HEK293T (cell line): ENCODE data around the gene LUC7L2.
"Not testable (repeated sequence)": the region's sequence is repeated elsewhere in the genome, so short reads cannot be mapped to it uniquely, and the experiment has no call there.

Experiments used
- BHLHE40 ChIP-seq: fragments of 450-650 bp; IDR thresholded peaks from 2 replicates; pipeline ENCODE4 v1.6.1; 2016; ENCODE audit warnings: mild to moderate bottlenecking, moderate library complexity, borderline replicate concordance
- ELF4 ChIP-seq: fragments of 450-650 bp; IDR thresholded peaks from 2 replicates; pipeline ENCODE4 v1.6.1; 2017; ENCODE audit warnings: antibody characterized with exemption
- FOXA1 ChIP-seq: fragments of 450-650 bp; IDR thresholded peaks from 2 replicates; pipeline ENCODE4 v1.6.1; 2016; ENCODE audit warnings: mild to moderate bottlenecking
- FOXK2 ChIP-seq: fragments of 450-650 bp; IDR thresholded peaks from 2 replicates; pipeline ENCODE4 v1.6.1; 2016; ENCODE audit warnings: mild to moderate bottlenecking
- FOXM1 ChIP-seq: fragments of 450-650 bp; IDR thresholded peaks from 2 replicates; pipeline ENCODE4 v1.6.1; 2017; ENCODE audit warnings: mild to moderate bottlenecking, borderline replicate concordance
- L3MBTL2 ChIP-seq: fragments of 450-650 bp; conservative IDR thresholded peaks from 2 replicates; pipeline ENCODE4 v1.6.1; 2016; ENCODE audit warnings: mild to moderate bottlenecking
- SP1 ChIP-seq: fragments of 450-650 bp; IDR thresholded peaks from 2 replicates; pipeline ENCODE4 v1.6.1; 2017
- TF ChIP-seq, protein P1 (sequence below): fragments of 450-650 bp; IDR thresholded peaks from 2 replicates; pipeline ENCODE4 v1.6.1; 2016

GRCh38 chr7:139425701-139426100 lies 66.0 kb downstream of the LUC7L2 start:
- not testable (repeated sequence) for TF ChIP-seq BHLHE40, SP1, FOXK2, FOXM1, FOXA1, ELF4, L3MBTL2
- TF ChIP-seq, protein P1, sequence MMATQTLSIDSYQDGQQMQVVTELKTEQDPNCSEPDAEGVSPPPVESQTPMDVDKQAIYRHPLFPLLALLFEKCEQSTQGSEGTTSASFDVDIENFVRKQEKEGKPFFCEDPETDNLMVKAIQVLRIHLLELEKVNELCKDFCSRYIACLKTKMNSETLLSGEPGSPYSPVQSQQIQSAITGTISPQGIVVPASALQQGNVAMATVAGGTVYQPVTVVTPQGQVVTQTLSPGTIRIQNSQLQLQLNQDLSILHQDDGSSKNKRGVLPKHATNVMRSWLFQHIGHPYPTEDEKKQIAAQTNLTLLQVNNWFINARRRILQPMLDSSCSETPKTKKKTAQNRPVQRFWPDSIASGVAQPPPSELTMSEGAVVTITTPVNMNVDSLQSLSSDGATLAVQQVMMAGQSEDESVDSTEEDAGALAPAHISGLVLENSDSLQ, result not testable (repeated sequence)
